HepG2 (cell line): Measurements from ENCODE around the gene USP35. TPM values are rescaled to one million over a fixed set of nuclear protein-coding genes. Genes with fewer than 3 reads are reported as not detected.
A peak's percentile ranks its signal among the peaks of the same experiment; 100 is the strongest.

Experiments
- ASH2L ChIP-seq: fragments of 300-600, 200-600 bp; sonication (generic); IDR thresholded peaks from 2 replicates; pipeline ENCODE4 v1.7.0; 2017; ENCODE audit warnings: low read depth, mild to moderate bottlenecking, moderate library complexity, mixed read lengths, low read length; ENCODE audit not compliant: insufficient read length
- FOXJ3 ChIP-seq: sonication (generic); formaldehyde crosslinking; IDR thresholded peaks from 2 replicates; pipeline ENCODE4 v1.4.0; 2020; ENCODE audit warnings: missing genetic modification reagents, mild to moderate bottlenecking, borderline replicate concordance
- FOXM1 ChIP-seq: sonication (generic); formaldehyde crosslinking; IDR thresholded peaks from 2 replicates; pipeline ENCODE4 v1.5.0; 2020; ENCODE audit warnings: missing genetic modification reagents
- HNF4A ChIP-seq: sonication (generic); formaldehyde crosslinking; IDR thresholded peaks from 2 replicates; pipeline ENCODE4 v1.4.0; 2020; ENCODE audit warnings: missing genetic modification reagents
- KLF16 ChIP-seq, 2 experiments: sonication (generic) in 1 of 2; formaldehyde crosslinking in 1 of 2; IDR thresholded peaks; 2 replicates each; pipeline versions ENCODE4 v1.6.1 to v1.8.0; 2016 to 2023; ENCODE audit warnings: missing genetic modification reagents in 2 of 2, missing compliant biosample characterization in 1 of 2
- NAIF1 ChIP-seq: sonication (generic); formaldehyde crosslinking; IDR thresholded peaks from 2 replicates; pipeline ENCODE4 v1.5.0; 2020; ENCODE audit warnings: mild to moderate bottlenecking, missing genetic modification reagents, borderline replicate concordance
- NRL ChIP-seq: sonication (generic); formaldehyde crosslinking; IDR thresholded peaks from 2 replicates; pipeline ENCODE4 v1.5.0; 2020; ENCODE audit warnings: missing genetic modification reagents, mild to moderate bottlenecking, moderate library complexity, borderline replicate concordance
- PCBP1 ChIP-seq: fragments of 200-400 bp; formaldehyde crosslinking; IDR thresholded peaks from 2 replicates; pipeline ENCODE4 v1.6.1; 2017; ENCODE audit warnings: mild to moderate bottlenecking, low read depth, low read length, borderline replicate concordance
- PLRG1 ChIP-seq: fragments of 450-650 bp; conservative IDR thresholded peaks from 2 replicates; pipeline ENCODE4 v1.6.1; 2016
- POGZ ChIP-seq: sonication (generic); formaldehyde crosslinking; IDR thresholded peaks from 2 replicates; pipeline ENCODE4 v1.4.0; 2020; ENCODE audit warnings: mild to moderate bottlenecking, missing genetic modification reagents
- SIN3A ChIP-seq: IDR thresholded peaks from 2 replicates; pipeline ENCODE4 v1.6.1; 2011; ENCODE audit warnings: low read depth, mild to moderate bottlenecking, control low read depth, low read length, borderline replicate concordance
- SIN3B ChIP-seq: fragments of 150-350 bp; IDR thresholded peaks from 2 replicates; pipeline ENCODE4 v1.6.1; 2014; ENCODE audit warnings: low read length
- TRIM24 ChIP-seq: sonication (generic); formaldehyde crosslinking; IDR thresholded peaks from 2 replicates; pipeline ENCODE4 v1.8.0; 2022; ENCODE audit warnings: mild to moderate bottlenecking, missing genetic modification reagents
- YY1 ChIP-seq: IDR thresholded peaks from 2 replicates; pipeline ENCODE4 v1.6.1; 2011; ENCODE audit warnings: low read length, low read depth, moderate library complexity, mild to moderate bottlenecking; ENCODE audit not compliant: insufficient read depth, insufficient replicate concordance
- ZFP1 ChIP-seq: IDR thresholded peaks from 2 replicates; pipeline ENCODE4 v1.6.1; 2016
- ZNF160 ChIP-seq: sonication (generic); formaldehyde crosslinking; IDR thresholded peaks from 2 replicates; pipeline ENCODE4 v1.8.0; 2022; ENCODE audit warnings: mild to moderate bottlenecking, inconsistent platforms, missing genetic modification reagents
- ZNF343 ChIP-seq: sonication (generic); formaldehyde crosslinking; IDR thresholded peaks from 2 replicates; pipeline ENCODE4 v1.4.0; 2020; ENCODE audit warnings: mild to moderate bottlenecking, missing genetic modification reagents
- ZNF44 ChIP-seq: sonication (generic); formaldehyde crosslinking; IDR thresholded peaks from 2 replicates; pipeline ENCODE4 v1.5.1; 2020; ENCODE audit warnings: mild to moderate bottlenecking, missing genetic modification reagents
- ZNF605 ChIP-seq: sonication (generic); formaldehyde crosslinking; IDR thresholded peaks from 2 replicates; pipeline ENCODE4 v1.8.0; 2022; ENCODE audit warnings: mild to moderate bottlenecking, missing genetic modification reagents
- ZNF737 ChIP-seq: sonication (generic); formaldehyde crosslinking; IDR thresholded peaks from 2 replicates; pipeline ENCODE4 v1.5.0; 2020; ENCODE audit warnings: missing genetic modification reagents, mild to moderate bottlenecking, borderline replicate concordance
- polyA plus RNA-seq, 8 experiments: library from polyadenylated mRNA; depleted of rRNA in 3 of 8; stranded (reverse) in 7 of 8; unstranded in 1 of 8; fragments of >200 nt; fragmentation: Illumina TruSeq in 4 of 8; extraction: Trizol in 4 of 8; gene quantifications; 2 replicates each; pipeline versions ENCODE4 v1.2.1 to v1.2.3, GENCODE V29; 2011 to 2016; ENCODE audit warnings: low read depth in 4 of 8, missing spikeins in 1 of 8, mixed read lengths in 1 of 8; ENCODE audit not compliant: insufficient read depth in 1 of 8
- total RNA-seq, 5 experiments: library from RNA; depleted of rRNA; stranded (reverse); fragments of >200 nt; fragmentation: Illumina TruSeq; extraction: Trizol; gene quantifications; 2 replicates each; pipeline ENCODE4 v1.2.3, GENCODE V29; 2016; ENCODE audit warnings: low read depth in 1 of 5
- TF ChIP-seq, protein P1 (sequence below): sonication (generic); formaldehyde crosslinking; IDR thresholded peaks from 2 replicates; pipeline ENCODE4 v1.5.0; 2020; ENCODE audit warnings: missing genetic modification reagents
- TF ChIP-seq, protein P2 (sequence below): sonication (generic); formaldehyde crosslinking; IDR thresholded peaks from 2 replicates; pipeline ENCODE4 v1.9.0; 2022; ENCODE audit warnings: missing genetic modification reagents, mild to moderate bottlenecking, borderline replicate concordance
- TF ChIP-seq, protein P3 (sequence below): sonication (generic); formaldehyde crosslinking; conservative IDR thresholded peaks from 2 replicates; pipeline ENCODE4 v1.4.0; 2020; ENCODE audit warnings: missing genetic modification reagents

Gene USP35
- total and polyA plus RNA-seq, 2 of the 13 experiments (the other 11 are each of a cell fraction or from before 2014, with no cell fraction given) = 4.6 to 7.7 TPM

DNA sequence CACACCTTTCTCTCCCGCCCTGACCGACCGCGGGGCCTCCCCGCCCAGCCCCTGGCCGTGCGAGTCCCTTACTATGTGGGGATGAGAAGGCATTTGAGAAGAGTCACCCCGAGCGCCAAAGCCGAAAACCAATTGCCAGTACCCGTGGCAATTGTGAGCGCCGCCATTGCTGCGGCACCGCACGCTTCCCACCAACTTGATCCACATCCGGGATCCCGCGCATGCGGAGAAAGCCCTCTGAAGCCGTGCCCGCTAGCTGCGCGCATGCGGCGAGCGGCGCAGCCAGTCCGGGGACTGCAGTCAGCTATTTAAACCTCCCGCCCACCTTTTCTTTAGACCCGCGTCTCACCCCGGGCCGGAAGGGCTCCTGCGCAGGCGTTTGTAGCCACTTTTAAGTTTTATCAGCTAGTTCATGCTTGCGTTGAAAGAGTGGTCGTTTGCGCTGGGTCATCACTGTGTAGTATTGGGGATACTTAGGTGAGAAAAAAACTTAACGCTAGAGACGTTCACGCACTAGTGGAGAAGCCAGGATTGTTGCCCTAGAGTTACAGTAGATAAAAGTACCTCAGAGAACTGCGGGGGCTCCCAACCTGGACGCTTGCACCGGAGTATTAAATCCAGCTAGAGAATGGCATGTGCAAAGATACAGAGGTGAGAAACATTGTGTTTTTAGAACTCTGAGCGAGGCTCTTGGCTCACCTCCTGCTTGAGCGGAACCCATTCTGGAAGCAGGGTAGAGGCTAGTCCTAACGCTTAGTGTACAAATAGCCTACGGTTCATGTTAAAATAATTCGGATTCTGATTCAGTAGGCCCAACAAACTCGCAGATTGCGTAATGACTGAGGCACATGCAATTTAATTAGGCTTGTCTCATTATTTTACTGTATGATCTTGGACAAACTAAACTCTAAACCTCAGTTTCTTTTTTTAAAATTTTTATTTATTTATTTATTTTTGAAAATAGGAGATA lies 49.0 kb upstream of the USP35 start, which contains the start of gene ALG8 (continued):
- TF ChIP-seq ZNF44 (CRISPR knock-in tag) (peak; percentile 61; the same call in 1 of the 2 replicates), ZNF343 (CRISPR knock-in tag) (peak; percentile 49; the same call in 1 of the 2 replicates), SIN3A (peak; percentile 89), YY1 (peak; percentile 97), NRL (CRISPR knock-in tag) (peak; percentile 64), ZFP1 (CRISPR knock-in tag) (no peak), HNF4A (CRISPR knock-in tag) (no peak), SIN3B (peak; percentile 76; the same call in 1 of the 2 replicates), ZNF160 (CRISPR knock-in tag) (no peak), POGZ (peak; percentile 61), ZNF605 (CRISPR knock-in tag) (peak; percentile 93), FOXM1 (CRISPR knock-in tag) (peak; percentile 18; the same call in 1 of the 2 replicates), KLF16 (CRISPR knock-in tag; IDR thresholded peaks at IDR 0.05) (peak in 1 of 2 experiments; percentile 92; a peak in 2 of 4 replicates), NAIF1 (peak; percentile 79; the same call in 1 of the 2 replicates), PCBP1 (0 out of 2 replicates have a peak, but pooled peaks have one; percentile 65), TRIM24 (CRISPR knock-in tag) (no peak), ZNF737 (CRISPR knock-in tag) (no peak), ASH2L (peak; percentile 87), PLRG1 (no peak), FOXJ3 (CRISPR knock-in tag) (0 out of 2 replicates have a peak, but pooled peaks have one; percentile 68)
- TF ChIP-seq, protein P1, sequence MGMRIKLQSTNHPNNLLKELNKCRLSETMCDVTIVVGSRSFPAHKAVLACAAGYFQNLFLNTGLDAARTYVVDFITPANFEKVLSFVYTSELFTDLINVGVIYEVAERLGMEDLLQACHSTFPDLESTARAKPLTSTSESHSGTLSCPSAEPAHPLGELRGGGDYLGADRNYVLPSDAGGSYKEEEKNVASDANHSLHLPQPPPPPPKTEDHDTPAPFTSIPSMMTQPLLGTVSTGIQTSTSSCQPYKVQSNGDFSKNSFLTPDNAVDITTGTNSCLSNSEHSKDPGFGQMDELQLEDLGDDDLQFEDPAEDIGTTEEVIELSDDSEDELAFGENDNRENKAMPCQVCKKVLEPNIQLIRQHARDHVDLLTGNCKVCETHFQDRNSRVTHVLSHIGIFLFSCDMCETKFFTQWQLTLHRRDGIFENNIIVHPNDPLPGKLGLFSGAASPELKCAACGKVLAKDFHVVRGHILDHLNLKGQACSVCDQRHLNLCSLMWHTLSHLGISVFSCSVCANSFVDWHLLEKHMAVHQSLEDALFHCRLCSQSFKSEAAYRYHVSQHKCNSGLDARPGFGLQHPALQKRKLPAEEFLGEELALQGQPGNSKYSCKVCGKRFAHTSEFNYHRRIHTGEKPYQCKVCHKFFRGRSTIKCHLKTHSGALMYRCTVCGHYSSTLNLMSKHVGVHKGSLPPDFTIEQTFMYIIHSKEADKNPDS (CRISPR knock-in tag) = peak; percentile 80; the same call in 1 of the 2 replicates
- TF ChIP-seq, protein P2, sequence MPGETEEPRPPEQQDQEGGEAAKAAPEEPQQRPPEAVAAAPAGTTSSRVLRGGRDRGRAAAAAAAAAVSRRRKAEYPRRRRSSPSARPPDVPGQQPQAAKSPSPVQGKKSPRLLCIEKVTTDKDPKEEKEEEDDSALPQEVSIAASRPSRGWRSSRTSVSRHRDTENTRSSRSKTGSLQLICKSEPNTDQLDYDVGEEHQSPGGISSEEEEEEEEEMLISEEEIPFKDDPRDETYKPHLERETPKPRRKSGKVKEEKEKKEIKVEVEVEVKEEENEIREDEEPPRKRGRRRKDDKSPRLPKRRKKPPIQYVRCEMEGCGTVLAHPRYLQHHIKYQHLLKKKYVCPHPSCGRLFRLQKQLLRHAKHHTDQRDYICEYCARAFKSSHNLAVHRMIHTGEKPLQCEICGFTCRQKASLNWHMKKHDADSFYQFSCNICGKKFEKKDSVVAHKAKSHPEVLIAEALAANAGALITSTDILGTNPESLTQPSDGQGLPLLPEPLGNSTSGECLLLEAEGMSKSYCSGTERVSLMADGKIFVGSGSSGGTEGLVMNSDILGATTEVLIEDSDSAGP = peak; percentile 87
- TF ChIP-seq, protein P3, sequence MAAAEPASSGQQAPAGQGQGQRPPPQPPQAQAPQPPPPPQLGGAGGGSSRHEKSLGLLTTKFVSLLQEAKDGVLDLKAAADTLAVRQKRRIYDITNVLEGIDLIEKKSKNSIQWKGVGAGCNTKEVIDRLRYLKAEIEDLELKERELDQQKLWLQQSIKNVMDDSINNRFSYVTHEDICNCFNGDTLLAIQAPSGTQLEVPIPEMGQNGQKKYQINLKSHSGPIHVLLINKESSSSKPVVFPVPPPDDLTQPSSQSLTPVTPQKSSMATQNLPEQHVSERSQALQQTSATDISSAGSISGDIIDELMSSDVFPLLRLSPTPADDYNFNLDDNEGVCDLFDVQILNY (CRISPR knock-in tag) = peak; percentile 95
